NCI-H2227 treated with DMSO at 0.1 percent for 48 hours (cell line): Measurements from ENCODE around the gene A2M.
A peak's percentile ranks its signal among the peaks of the same experiment; 100 is the strongest.
"Not testable (repeated sequence)": the region's sequence is repeated elsewhere in the genome, so short reads cannot be mapped to it uniquely, and the experiment has no call there.

ENCODE experiments used
- DNase-seq: peaks from one replicate; lab custom pipeline; 2025; lab: John Stamatoyannopoulos, UW

The A2M gene

GRCh38 chr12:9115731-9116559 is at the start of gene A2M:
TSS of gene A2M (minus strand) at chr12:9115919. CDS start at chr12:9115849, 70 bp downstream.
- peak; percentile 14 for DNase-seq

DNA sequence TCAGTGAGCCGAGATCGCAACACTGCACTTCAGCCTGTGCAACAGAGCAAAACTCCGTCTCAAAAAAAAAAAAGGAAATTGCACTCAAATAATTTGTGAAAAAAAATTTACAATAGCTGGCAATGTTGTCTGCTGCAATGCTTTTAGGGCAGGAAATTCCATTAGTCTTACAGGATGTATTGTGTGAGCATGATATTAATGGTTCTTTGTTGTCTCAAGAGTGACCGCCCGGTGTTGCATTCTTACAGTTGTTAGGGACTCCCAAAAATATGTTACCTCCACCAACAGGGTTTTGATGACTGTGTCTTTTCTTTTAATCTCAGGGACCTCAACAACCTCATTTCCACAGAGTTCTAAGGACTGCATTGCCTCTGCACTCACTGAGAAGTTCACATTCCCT is 47.7 kb upstream of the A2M start:
- DNase-seq: no peak

DNA sequence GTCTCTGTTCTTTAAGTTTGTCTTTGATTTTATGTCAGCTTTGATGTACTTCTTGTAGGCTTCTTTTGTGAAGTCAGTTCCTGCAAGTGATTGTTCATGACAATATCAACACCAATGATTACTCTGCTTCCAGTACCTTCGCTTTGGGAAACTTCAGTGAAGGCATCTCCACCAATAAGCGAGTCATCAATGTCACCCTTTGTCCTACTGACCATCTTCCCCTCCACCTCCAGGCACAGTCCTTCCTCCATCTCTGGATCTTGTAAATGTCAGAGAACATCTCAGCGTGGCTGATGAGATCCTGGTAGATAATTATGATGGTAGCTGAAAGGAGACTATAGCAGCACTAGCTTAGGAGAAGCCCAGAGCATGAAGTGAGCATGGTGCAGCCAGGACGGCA is 40.4 kb upstream of the A2M start:
- no peak for DNase-seq

GRCh38 chr12:9149372-9149771 is 33.7 kb upstream of the A2M start:
- DNase-seq: no peak

DNA sequence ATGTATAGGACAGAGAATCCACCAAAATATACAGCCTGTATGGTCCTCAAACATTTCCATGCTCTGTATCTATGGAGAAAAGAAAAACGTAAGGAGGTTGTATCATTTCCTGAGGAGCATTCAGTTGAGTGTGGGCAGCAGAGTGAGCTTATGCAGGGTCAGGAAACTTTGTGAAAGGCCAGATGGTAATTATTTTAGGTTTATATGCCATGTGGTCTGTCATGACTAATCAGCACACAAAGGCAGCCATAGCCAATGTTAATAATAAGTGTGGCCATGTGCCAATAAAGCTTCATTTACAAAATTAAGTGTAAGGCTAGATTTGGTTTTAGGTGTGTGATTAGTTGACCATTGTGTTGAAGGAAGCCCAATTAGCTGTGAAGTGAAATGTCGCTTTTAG is 33.2 kb upstream of the A2M start:
- DNase-seq: no peak

- DNase-seq: no peak
Measured at GRCh38 chr12:9147461-9147860, 31.7 kb upstream of the A2M start.

DNA sequence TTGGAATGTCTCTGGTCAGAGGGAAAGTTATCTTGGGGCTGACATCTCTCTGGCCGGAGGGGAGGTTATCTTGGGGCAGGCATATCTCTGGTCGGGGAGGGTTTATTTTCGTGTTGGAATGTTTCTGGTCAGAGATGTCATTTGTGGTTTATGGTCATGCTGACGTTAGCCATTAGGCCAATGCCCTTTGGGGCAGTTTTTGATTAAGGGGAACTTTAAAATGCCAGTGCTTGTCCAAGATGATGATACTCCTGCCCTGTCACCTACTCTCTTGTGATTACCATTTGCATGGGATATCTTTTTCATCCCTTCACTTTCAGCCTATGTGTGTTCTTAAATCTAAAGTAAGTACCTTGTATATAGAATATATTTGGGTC is 29.0 kb upstream of the A2M start:
- DNase-seq: no peak

GRCh38 chr12:9143929-9144729 is 28.4 kb upstream of the A2M start:
- DNase-seq: no peak

GRCh38 chr12:9143137-9143536 is 27.4 kb upstream of the A2M start:
- no peak for DNase-seq

DNA sequence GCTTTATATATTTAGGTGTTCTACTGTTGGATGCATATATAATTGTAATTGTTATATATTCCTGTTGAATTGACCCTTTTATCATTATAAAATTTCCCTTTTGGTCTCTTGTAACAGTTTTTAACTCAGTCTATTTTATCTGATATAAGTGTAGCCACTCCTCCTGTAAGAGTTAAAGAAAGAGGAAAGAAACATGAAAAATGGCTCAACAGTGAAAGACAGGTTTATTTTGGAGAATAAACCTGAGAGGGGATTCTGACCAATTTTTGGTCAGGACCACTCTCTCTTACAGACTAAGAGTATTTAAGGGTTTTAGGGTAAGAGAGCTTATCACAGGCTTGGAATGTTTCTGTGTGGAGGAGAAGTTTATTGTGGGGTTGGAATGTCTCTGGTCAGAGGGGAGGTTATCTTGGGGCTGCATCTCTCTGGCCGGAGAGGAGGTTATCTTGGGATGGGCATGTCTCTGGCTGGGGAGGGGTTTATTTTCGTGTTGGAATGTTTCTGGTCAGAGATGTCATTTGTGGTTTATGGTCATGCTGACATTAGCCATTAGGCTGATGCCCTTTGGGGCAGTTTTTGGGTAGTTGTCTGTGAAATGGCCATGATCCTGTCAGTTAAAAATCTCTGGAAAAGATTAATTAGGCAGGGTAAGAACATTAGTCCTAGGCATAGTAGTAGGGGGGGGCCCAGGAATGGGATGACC is 24.0 kb upstream of the A2M start:
- not testable (repeated sequence) for DNase-seq

DNA sequence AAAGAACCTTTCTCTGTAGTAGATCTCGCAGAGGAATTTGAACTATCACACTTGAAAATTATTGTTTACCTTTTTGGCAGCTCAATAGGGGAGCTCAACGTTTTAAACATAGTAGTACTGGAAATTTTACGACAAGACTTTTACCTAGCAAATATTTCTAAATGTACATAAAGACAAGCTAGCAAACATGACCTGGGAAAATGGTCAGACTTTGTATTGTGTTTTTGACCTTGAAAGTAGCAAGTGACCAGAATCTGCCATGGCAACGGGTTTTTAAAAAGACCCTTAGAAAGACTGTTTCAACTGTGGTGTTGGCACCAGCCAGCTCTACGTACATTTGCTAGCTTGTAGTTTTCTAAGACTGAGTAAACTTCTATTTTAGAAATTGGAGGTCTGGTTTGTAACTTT is 20.2 kb upstream of the A2M start:
- DNase-seq: no peak

DNA sequence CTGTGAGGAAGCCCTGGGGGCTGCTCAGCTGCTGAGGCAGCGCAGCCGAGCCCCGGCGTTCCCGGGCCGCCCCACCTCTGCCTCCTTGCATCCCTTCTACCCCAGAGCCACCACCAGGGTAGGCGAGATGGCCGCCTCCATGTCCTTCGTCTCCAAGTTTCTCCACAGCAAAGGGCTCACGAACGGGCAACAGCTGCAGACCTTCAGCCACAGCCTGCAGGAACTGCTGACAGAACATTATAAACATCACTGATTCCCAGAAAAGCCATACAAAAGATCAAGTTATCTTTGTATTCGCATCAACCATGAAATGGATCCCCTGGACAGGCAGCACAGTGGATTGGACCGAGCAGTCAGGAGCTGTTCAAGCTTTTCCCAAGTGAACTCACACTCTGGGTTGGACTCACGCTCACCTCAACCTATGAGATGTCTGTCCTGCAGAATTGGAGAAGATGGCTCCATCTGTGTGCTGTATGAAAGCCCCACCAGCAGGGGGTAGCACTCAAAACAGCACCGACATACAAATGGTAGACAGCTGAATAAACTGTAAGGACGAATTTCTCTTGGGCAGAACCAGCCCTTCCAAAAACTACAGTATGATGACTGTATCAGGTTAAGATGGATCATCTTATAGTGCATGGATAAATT is 19.4 kb upstream of the A2M start:
- DNase-seq: no peak

- DNase-seq: no peak
Measured at GRCh38 chr12:9133216-9133916, 17.6 kb upstream of the A2M start.

GRCh38 chr12:9132008-9132535 is 16.4 kb upstream of the A2M start:
- DNase-seq: no peak

DNA sequence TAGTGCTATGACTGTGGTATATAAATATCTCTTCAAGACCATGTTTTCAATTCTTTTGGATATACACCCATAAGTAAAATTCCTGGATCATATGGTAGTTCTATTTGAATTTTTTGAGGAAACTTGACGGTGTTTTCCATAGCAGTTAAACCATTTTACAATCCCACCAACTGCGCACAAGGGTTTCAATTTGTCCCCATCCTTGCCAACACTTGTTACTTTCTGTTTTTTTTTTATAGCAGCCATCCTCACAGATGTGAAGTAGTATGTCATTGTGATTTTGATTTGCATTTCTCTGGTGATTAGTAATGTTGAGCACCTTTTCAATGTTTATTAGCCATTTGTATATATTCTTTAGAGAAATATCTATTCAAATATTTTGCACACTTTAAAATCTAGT is 14.5 kb upstream of the A2M start:
- DNase-seq: no peak

- no peak for DNase-seq
Measured at GRCh38 chr12:9127936-9128663, 12.4 kb upstream of the A2M start.

DNA sequence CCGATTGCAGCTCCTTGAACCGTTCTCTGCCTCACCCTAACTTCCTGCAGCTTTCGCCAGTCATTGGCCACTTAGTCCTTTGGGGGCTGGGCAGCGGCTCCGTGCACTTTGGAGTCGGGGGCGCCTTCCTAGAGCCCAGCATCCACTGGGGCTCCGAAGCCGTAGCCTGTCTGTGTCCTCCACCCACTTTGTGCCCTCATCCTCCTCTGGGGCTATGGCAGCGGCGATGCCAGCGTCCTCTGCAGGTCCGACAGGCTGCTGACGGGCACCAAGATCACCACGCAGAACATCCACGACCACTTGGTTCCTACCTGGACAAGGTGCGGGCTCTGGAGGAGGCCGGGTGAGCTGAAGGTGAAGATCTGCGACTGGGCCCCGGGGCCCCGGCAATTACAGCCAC is 11.8 kb upstream of the A2M start:
- DNase-seq: no peak

- no peak for DNase-seq
Measured at GRCh38 chr12:9124383-9125031, 8.8 kb upstream of the A2M start.

- DNase-seq: no peak
Measured at GRCh38 chr12:9123781-9124382, 8.2 kb upstream of the A2M start.
